NCI-H2029 treated with DMSO at 0.1 percent for 48 hours (cell line): Measurements from ENCODE around the gene PRR12.
A peak's percentile ranks its signal among the peaks of the same experiment; 100 is the strongest.

ENCODE experiments used
- DNase-seq: peaks from one replicate; lab custom pipeline; 2025; lab: John Stamatoyannopoulos, UW

Gene PRR12

DNA sequence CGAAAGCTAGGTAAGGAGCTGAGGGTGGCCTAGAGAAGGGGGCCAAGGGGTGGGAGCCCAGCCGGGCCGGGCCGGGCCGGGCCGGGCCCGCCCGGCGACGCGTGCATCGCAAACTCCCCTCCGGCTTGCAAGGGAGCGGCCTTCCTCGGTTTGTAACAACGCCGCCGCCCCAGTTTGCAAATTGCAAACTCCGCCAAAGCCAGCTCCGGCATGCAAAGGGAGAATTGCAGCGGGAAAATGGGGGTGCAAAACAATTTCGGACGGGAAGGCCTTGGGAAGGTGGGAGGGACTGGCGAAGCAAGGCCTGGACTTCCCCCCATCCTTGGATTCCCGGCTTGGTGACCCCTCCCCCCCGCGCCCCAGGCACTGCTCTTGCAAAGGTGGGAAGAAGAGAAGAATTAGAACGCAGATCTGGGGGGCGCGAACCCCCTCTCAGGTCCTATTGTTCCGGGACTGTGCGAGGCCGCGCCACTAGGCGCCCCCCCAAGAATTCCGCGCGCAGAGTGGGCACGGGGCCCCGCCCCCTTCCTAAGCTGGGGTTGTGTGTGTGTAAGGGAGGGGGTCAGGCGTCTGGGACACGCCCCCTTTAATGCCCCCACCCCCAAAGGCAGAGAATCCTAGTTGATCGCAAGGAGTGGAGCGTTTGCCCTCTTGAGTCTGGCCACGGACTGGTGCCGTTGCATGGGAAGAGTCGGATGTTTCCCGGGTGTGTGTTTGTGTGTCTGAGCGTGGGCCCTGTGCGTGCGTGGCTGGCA, 926 bp downstream of the PRR12 start:
- DNase-seq, result peak; percentile 15

DNA sequence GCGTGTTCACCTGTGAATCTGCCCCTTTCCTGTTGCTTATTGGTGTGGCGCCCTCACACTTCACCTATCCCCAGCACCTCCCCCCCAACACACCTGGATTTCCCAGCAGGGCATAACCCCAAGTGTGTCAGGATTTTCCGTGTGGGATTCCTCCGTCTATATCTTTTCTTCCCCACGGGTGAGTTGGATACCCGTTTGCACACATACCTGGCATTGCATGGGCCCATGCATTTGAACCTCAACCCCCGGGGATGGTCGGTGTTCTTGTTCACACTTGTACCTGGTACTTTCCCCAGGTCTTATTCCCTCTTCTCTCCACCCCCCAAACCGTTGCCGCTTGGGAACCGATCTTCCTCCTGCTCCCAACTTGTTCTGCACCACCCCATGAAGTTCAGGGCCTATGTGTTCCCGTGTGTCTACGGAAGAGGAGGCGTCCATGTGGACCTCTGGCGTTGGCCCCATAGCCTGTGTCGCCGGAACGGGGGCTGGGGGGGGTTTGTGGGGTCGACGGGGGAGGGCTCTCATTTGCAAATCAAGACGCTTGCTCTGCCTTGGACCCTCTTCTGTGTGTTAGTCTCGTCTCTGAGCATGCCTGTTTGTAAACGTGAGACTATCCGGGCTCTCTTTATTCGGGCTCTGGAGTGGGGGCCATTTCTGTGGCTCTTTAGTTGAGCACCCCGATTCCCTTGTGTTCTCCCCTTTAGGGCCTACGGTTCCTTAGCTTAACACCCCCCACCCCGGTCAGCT, 1.7 kb downstream of the PRR12 start:
- DNase-seq, result no peak

DNA sequence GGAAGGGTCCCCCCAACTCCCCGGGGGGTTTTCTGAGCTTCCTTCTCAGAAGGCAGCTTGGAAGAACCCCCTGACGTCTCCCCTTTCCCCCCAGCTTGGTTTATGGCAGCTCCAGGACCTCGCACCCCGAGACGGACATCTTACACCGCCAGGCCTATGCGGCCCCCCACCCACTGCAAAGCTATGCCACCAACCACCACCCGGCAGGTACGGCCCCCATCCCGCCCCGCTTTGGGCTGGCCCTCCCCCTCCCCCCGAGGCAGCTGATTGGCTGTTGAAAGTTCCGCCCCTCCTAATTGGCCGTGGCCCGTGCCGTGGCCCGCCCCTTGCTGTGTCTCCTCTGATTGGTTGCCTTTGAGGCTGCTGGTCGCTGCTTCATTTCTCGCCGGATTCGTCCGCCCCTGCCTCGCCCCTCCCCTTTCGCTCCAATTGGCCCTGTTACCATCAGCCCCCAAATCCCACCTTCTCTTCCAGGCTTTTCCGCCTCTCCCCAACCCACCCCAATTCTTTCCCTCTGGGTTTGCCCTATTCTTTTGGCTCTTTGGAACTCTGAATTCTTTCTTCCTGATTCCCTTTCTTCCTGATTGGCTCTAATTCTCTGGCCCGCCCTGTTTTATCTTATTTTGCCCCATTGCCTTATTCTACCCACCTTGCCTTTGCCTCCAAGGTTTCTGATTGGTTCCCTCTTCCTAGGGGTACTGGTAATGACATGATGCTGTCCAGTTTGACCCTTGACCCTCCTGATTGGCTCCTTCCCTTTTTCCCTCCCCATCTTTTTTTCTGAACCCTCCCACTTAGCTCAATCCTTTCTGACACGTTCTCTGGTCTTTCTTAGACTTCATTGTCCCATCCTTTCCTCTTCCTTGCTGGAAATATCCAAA, 2.5 kb downstream of the PRR12 start:
- DNase-seq, result peak; percentile 74

DNA sequence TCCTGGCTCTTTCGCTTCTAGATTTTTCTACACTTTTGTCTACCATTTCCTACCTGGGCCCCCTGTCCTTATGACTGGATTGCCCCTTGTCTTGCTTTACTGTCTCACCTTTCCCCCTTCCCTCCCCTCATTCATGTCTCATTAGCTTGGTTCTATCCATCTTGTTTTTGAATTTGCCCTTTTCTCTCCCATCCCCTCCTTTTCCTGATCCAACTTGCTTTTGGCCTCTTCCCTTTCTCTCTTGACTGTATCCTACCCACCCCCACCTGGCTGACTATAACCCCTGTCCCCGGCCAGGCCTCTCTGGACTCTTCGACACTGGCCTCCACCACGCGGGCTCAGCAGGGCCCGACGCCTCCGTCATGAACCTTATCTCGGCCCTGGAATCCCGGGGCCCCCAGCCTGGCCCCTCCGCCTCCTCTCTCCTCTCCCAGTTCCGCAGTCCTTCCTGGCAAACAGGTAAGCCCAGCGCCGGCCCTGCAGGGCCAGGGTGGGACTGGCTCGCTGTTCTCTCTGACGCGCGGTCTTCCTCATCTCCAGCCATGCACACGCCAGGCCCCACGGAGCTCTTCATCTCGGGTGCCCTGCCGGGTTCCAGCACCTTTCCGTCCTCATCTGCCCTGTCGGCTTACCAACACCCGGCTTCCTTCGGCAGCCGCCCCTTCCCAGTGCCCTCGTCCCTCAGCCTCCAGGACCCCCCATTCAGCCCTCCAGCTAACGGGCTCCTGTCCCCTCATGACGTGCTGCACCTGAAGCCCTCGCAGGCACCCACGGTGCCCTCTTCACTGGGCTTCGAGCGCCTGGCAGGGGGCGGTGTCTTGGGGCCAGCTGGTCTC, 3.4 kb downstream of the PRR12 start:
- DNase-seq, result no peak

DNA sequence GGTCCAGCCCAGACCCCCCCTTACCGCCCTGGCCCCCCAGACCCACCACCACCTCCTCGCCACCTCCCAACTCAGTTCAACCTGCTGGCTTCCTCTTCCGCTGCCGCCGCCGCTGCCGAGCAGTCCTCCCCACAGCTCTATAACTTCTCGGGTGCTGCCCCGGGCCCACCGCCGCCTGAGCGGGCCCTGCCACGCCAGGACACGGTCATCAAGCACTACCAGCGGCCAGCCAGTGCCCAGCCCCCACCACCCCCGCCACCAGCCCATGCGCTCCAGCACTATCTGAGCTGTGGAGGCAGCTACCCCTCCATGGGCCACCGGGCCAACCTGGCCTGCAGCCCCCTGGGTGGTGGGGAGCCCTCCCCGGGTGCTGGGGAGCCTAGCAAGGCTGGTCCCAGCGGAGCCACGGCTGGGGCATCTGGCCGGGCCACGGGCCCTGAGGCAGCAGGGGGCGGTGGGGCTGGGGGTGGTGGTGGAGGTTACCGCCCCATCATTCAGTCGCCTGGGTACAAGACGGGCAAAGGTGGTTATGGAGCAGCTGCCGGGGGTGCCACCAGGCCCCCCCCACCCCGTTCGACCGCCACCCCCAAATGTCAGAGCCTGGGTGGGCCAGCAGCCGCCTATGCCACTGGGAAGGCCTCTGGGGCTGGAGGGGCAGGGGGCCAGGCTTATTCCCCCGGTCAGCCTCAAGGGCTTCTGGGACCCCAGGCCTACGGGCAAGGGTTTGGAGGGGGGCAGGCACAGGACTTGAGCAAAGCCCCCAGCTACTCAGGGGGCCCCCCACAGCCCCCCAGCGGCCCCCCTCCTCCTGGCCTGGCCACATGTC, 4.2 kb downstream of the PRR12 start:
- no peak for DNase-seq

DNA sequence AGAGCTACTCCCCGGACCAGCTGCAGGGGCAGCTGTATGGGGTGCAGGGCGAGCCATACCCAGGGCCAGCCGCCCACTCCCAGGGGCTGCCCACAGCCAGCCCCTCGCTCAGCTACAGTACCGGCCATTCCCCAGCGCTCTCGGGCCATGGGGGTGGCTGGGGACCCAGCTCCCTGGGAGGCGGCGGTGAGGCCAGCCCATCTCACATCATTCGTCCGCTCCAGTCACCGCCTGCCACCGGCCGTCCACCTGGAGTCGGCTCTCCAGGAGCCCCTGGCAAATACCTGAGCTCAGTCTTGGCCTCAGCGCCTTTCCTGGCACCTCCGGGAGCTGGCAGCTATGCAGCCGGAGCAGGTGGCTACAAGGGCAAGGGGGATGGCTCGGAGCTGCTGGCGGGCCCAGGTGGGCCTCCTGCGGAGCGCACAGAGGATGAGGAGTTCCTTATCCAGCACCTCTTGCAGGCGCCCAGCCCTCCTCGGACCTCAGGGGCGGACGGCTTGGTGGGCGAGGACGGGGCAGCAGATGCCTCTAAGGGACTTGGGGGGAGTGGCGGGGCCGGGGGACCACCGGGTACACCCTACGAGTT, 4.9 kb downstream of the PRR12 start:
- DNase-seq, result no peak

DNA sequence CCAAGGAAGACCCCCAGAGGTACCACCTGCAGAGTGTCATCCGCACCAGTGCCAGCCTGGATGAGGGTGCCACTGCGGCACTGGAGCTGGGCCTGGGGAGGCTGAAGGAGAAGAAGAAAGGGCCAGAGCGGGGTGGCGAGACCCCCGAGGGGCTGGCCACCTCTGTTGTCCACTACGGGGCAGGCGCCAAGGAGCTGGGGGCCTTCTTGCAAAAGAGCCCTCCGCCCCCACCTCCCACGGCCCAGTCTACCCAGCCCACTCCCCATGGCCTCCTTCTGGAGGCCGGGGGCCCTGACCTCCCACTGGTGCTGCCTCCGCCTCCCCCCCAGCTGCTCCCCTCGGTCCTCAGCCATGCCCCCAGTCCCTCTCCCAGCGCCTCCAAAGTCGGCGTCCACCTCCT, 5.4 kb downstream of the PRR12 start:
- DNase-seq, result no peak

DNA sequence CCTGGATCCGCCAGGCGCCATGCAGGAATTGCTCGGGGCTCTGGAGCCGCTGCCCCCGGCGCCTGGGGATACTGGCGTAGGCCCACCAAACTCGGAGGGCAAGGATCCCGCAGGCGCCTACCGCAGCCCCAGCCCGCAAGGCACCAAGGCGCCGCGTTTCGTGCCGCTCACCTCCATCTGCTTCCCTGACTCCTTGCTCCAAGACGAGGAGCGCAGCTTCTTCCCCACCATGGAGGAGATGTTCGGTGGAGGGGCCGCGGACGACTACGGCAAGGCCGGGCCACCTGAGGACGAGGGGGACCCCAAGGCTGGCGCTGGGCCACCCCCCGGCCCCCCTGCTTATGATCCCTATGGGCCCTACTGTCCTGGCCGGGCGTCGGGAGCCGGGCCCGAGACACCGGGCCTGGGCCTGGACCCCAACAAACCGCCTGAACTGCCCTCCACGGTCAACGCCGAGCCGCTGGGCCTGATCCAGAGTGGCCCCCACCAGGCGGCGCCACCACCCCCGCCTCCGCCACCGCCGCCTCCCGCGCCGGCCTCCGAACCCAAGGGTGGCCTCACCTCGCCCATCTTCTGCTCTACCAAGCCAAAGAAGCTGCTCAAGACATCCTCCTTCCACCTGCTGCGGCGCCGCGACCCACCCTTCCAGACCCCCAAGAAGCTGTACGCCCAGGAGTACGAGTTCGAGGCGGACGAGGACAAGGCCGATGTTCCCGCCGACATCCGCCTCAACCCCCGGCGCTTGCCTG, 6.1 kb downstream of the PRR12 start:
- no peak for DNase-seq

DNA sequence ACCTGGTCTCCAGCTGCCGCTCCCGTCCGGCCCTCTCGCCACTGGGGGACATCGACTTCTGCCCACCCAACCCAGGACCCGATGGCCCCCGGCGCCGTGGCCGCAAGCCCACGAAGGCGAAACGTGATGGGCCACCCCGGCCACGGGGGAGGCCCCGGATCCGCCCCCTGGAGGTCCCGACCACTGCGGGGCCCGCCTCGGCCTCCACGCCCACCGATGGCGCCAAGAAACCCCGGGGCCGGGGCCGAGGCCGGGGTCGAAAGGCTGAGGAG, 6.7 kb downstream of the PRR12 start:
- no peak for DNase-seq

DNA sequence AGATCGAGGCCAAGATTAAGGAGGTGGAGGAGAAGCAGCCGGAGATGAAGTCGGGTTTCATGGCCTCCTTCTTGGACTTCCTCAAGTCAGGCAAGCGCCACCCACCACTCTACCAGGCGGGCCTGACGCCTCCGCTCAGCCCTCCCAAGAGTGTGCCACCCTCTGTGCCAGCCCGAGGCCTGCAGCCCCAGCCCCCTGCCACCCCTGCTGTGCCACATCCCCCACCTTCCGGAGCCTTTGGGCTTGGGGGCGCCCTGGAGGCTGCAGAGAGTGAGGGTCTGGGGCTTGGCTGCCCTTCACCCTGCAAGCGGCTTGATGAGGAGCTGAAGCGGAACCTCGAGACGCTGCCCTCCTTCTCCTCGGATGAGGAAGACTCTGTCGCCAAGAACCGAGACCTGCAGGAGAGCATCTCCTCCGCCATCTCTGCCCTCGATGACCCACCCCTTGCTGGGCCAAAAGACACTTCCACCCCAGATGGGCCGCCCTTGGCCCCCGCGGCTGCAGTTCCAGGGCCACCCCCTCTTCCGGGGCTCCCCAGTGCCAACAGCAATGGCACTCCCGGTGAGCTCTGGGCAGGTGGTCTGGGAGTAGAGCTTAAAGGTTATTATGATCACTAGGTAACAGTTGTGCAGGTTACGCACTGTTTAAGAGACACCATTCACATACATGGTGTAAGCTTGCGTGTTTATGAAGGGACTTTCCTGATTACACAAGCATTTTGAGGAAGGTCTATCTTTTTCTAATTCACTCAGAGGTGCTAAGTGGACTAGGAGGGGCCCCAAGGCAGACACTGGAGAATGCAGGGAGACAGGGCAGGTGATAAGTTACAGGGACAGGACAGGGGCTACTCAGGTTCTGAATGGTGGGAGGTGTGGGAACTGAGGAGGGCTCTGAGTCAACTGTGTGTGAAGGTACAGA, 8.7 kb downstream of the PRR12 start:
- DNase-seq, result no peak

DNA sequence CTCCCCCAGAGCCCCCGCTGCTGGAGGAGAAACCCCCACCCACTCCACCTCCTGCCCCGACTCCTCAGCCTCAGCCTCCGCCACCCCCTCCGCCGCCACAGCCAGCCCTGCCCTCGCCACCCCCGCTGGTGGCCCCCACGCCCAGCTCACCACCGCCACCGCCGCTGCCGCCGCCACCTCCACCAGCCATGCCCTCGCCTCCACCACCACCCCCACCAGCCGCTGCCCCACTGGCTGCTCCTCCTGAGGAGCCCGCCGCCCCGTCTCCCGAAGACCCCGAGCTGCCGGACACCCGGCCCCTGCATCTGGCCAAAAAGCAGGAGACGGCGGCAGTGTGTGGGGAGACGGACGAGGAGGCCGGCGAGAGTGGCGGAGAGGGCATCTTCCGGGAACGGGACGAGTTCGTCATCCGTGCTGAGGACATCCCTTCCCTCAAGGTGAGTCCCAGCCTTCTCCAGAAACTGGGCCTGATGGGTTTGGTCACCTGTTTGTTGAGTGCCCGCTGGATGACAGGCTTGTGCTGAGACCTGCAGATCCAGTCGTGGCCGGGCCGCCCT, 10.6 kb downstream of the PRR12 start:
- DNase-seq, result no peak

DNA sequence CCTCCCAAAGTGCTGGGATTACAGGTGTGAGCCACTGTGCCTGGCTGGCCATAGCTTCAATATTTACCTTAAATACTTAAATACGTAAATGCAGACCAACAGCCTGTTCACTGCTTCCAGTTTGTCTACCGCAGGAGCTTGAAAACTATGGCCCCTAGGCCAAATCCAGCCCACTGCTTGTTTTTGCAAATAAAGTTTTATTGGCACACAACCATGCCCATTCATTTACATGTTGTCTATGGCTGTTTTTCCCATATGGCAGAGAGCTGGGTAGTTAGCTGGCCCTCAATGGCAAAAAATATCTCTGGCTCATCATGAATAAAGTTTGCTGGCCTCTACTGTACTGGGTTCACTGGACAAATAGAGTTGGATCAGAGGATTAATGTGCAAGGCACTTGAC, 11.8 kb downstream of the PRR12 start:
- DNase-seq, result no peak

DNA sequence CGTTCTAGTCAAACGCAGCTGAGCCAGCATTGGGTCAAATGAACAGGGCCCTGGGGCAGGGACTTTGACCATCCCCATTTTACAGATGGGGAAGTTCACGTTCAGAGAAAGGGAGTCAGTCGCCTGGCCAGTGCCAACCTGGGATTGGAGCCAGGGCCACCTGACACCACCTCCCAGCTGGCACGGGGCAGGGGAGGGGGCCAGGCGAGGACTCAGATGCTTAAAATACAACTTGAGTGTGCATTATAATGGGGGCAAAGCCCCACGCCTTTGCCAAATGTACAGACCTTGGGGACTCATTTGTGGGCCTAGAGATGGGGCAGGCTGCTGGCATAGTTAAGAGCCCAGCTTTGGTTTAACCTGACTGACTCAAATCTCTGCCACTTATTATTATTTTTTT, 14.6 kb downstream of the PRR12 start:
- no peak for DNase-seq

DNA sequence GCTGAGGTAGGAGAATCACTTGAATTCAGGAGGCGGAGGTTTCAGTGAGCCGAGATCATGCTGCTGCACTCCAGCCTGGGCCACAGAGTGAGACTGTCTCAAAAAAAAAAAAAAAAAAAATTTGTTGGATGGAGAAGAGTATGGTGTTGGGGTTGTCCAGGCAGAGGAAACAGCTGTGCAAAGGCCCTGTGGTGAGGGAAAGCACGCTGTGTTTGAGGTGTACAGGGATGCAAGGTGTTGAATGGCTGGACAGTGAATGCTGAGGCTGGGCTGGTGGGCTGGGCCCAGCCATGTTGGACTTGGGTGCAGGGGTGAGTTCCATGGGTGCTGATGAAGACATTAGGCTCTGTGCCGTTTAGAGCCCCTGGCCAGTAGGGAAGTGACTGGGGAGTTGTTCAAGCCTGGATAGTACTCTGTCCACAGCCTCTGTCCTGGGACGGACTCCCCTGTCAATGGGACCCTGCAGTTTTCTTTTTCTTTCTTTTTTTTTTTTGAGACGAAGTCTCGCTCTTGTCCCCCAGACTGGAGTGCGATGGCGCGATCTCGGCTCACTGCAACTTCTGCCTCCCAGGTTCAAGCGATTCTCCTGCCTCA, 18.6 kb downstream of the PRR12 start:
- no peak for DNase-seq

DNA sequence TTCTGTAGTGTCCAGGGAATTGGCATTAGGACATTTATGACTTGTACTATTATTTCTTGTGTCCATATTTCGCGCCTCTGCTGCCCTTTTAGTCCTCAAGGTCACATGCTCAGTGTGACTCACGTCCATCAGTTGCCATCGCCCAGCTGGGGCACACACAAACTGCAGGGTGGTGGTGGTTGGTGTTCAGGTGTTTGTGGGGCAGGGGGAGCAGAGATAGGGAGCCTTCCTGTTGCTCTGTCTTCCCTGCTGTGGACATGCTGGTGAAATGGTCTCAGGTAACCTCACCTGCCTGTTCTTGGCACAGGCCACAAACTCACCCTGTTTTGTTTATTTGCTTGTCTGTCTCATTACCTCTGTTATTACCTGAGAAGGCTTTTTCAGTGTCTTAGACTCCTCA, 22.4 kb downstream of the PRR12 start:
- DNase-seq, result peak; percentile 44

DNA sequence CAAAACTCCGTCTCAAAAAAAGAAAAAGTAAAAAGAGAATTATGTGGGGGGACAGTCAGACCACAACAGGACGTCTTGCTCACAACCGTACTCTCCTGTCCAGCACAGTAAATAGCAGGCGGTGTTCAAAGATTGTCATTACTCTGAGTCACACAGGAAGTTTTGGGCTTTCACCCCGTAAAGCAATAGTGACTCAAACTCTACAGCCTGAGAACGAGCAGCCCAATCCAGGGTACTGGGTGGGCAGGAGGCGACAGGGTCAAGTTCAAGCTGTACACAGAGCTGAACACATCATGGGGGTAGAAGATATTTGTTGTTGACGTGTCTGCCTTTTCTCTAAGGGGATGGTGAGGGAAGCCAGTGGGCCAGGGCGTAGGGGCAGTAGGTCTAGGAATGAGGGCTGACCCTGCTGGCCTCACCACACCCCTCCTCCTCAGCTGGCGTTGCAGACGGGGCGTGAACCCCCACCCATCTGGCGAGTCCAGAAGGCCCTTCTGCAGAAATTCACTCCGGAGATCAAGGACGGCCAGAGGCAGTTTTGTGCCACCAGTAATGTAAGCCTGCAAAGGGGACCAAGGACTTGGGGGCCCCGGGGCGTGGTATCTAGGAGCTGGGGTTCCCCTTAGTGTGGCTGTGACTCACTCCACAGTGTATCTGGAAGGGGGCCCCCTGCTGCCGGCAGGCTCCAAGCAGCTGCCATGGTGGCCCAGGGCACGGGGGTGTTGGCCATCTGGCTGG, 23.3 kb downstream of the PRR12 start:
- DNase-seq, result no peak

DNA sequence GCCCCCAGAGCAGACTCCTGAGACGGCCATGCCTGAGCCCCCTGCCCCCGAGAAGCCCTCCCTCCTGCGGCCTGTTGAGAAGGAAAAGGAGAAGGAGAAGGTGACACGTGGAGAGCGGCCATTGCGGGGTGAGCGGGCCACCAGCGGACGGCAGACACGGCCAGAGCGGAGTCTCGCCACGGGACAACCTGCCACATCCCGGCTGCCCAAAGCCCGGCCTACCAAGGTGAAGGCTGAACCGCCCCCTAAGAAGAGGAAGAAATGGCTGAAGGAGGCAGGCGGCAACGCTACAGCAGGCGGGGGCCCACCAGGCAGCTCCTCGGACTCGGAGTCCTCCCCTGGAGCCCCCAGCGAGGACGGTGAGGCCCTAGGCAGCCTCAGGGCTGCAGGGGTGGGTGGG, 24.9 kb downstream of the PRR12 start:
- DNase-seq, result no peak

DNA sequence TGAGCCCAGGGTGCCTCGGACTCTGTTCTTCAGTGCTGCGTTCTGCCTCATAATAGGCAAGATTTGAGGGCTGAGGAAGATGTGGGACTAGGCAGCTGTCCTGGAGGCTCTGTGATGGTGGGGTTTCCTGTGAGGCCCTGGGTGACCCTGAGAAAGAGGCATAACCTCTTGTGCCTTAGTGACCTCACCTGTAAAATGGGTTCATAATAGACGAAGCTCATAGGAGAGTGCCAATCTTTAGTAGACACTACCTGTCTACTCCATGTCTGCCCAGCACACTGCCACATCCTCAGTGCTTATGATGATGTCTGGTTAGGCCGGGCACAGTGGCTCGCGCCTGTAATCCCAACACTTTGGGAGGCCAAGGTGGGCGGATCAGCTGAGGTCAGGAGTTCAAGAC, 25.6 kb downstream of the PRR12 start:
- no peak for DNase-seq
